Hepatocyte (in vitro differentiated cells): ENCODE data around the gene NTMT2. TPM values are rescaled to one million over a fixed set of nuclear protein-coding genes. Genes with fewer than 3 reads are reported as not detected.

Experiments used
- DNase-seq: peaks from one replicate; pipeline ENCODE4 v3.0.0-alpha.2; 2016; ENCODE audit warnings: low spot score
- H2AFZ ChIP-seq: fragments of 200-600 bp; sonication (generic); 2 replicates; pipeline ENCODE4 v1.6.0; 2016; ENCODE audit warnings: antibody characterized with exemption, mild to moderate bottlenecking
- H3K27ac ChIP-seq: fragments of 200-600 bp; sonication (generic); 2 replicates; pipeline ENCODE4 v1.5.1; 2016; ENCODE audit warnings: mild to moderate bottlenecking
- H3K27me3 ChIP-seq: fragments of 200-600 bp; sonication (generic); 2 replicates; pipeline ENCODE4 v1.6.1; 2016
- H3K36me3 ChIP-seq: fragments of 200-600 bp; sonication (generic); replicated peaks from 2 replicates; pipeline ENCODE4 v1.5.1; 2016; ENCODE audit warnings: low read depth; ENCODE audit not compliant: insufficient read depth
- H3K4me1 ChIP-seq: fragments of 200-600 bp; sonication (generic); 2 replicates; pipeline ENCODE4 v1.5.1; 2016; ENCODE audit warnings: mild to moderate bottlenecking, moderate library complexity; ENCODE audit not compliant: insufficient read depth
- H3K4me2 ChIP-seq: fragments of 200-600 bp; sonication (generic); 2 replicates; pipeline ENCODE4 v1.6.0; 2016
- H3K4me3 ChIP-seq: fragments of 200-600 bp; sonication (generic); 2 replicates; pipeline ENCODE4 v1.5.1; 2016; ENCODE audit warnings: mild to moderate bottlenecking
- H3K79me2 ChIP-seq: fragments of 200-600 bp; sonication (generic); 2 replicates; pipeline ENCODE4 v1.6.0; 2017; ENCODE audit warnings: mild to moderate bottlenecking
- H3K9me2 ChIP-seq: fragments of 200-600 bp; sonication (generic); replicated peaks from 2 replicates; pipeline ENCODE4 v1.6.0; 2017; ENCODE audit warnings: mild to moderate bottlenecking; ENCODE audit not compliant: insufficient read depth
- H3K9me3 ChIP-seq: fragments of 200-600 bp; sonication (generic); 2 replicates; pipeline ENCODE4 v1.5.1; 2016; ENCODE audit warnings: low read depth, mild to moderate bottlenecking
- H4K20me1 ChIP-seq: fragments of 200-600 bp; sonication (generic); 2 replicates; pipeline ENCODE4 v1.6.0; 2016; ENCODE audit warnings: mild to moderate bottlenecking; ENCODE audit not compliant: insufficient read depth, poor library complexity, severe bottlenecking
- EZH2 ChIP-seq: fragments of 200-600 bp; sonication (generic); IDR thresholded peaks from 2 replicates; pipeline ENCODE4 v1.6.1; 2016; ENCODE audit warnings: antibody characterized with exemption, mild to moderate bottlenecking, borderline replicate concordance
- EZH2phosphoT487 ChIP-seq: fragments of 200-600 bp; sonication (generic); IDR thresholded peaks from one replicate; pipeline ENCODE4 v1.6.1; 2018; ENCODE audit warnings: antibody characterized with exemption, mild to moderate bottlenecking, low read depth, moderate library complexity; ENCODE audit not compliant: unreplicated experiment, severe bottlenecking
- WGBS: methylation state at CpG from one replicate; pipeline ENCODE4 v1.1.6; 2016; ENCODE audit warnings: low lambda C conversion rate; ENCODE audit errors: missing lambda C conversion rate; 5-methylcytosine and 5-hydroxymethylcytosine counted together
- polyA plus RNA-seq: library from polyadenylated mRNA; unstranded; fragments of >200 nt; fragmentation: Nextera tagmentation; extraction: Ambion mirVana; gene quantifications from 2 replicates; pipeline ENCODE4 v1.2.1, GENCODE V29; 2016
- total RNA-seq: library from RNA; depleted of rRNA; stranded (reverse); fragments of >200 nt; gene quantifications from 2 replicates; pipeline ENCODE4 v1.2.3, GENCODE V29; 2014
- TF ChIP-seq, protein P1 (sequence below): fragments of 200-600 bp; sonication (generic); IDR thresholded peaks from 2 replicates; pipeline ENCODE4 v1.5.1; 2016; ENCODE audit warnings: antibody characterized with exemption, mild to moderate bottlenecking; ENCODE audit not compliant: poor library complexity

Gene NTMT2
- total and polyA plus RNA-seq, 2 experiments from 2014 or later: not detected

DNA sequence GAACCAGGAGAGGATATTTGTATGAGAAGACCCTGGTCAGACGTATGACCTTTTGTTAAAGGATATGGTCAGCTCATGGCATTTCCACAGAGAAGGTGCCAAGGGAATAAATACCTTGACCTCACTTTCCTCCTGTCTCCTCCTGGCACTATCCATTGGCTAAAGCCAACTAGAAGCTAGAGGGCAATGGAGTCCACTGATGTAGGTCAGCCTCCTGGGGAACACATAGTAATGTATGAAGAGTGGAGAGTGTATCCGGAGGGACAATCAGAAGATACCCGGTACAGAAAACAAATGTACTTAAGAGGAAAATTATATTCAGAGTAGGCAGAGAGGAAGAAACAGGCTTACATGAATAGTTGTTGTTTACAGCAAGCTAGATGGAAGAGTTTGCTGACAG lies 698 bp upstream of the NTMT2 start:
- H2AFZ ChIP-seq: no peak overlapping the region
- no peak overlapping the region for H3K4me2 ChIP-seq
- no peaks in the 10 kb centered on the region for H3K36me3 ChIP-seq
- H3K27ac ChIP-seq: no peak overlapping the region
- no peak overlapping the region for H3K4me3 ChIP-seq
- H3K9me3 ChIP-seq: no peaks in the 10 kb centered on the region
- H3K27me3 ChIP-seq: no peaks in the 10 kb centered on the region
- 86% methylated on average over 3 of the region's 3 CpGs for WGBS
- H3K4me1 ChIP-seq: no peaks in the 10 kb centered on the region
- no peaks in the 10 kb centered on the region for H4K20me1 ChIP-seq
- no peak for TF ChIP-seq EZH2
- TF ChIP-seq, protein P1, sequence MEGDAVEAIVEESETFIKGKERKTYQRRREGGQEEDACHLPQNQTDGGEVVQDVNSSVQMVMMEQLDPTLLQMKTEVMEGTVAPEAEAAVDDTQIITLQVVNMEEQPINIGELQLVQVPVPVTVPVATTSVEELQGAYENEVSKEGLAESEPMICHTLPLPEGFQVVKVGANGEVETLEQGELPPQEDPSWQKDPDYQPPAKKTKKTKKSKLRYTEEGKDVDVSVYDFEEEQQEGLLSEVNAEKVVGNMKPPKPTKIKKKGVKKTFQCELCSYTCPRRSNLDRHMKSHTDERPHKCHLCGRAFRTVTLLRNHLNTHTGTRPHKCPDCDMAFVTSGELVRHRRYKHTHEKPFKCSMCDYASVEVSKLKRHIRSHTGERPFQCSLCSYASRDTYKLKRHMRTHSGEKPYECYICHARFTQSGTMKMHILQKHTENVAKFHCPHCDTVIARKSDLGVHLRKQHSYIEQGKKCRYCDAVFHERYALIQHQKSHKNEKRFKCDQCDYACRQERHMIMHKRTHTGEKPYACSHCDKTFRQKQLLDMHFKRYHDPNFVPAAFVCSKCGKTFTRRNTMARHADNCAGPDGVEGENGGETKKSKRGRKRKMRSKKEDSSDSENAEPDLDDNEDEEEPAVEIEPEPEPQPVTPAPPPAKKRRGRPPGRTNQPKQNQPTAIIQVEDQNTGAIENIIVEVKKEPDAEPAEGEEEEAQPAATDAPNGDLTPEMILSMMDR: no peak
- TF ChIP-seq EZH2phosphoT487: no peak
- H3K9me2 ChIP-seq: no peaks in the 10 kb centered on the region
- no peaks in the 10 kb centered on the region for H3K79me2 ChIP-seq
- DNase-seq: no peak

DNA sequence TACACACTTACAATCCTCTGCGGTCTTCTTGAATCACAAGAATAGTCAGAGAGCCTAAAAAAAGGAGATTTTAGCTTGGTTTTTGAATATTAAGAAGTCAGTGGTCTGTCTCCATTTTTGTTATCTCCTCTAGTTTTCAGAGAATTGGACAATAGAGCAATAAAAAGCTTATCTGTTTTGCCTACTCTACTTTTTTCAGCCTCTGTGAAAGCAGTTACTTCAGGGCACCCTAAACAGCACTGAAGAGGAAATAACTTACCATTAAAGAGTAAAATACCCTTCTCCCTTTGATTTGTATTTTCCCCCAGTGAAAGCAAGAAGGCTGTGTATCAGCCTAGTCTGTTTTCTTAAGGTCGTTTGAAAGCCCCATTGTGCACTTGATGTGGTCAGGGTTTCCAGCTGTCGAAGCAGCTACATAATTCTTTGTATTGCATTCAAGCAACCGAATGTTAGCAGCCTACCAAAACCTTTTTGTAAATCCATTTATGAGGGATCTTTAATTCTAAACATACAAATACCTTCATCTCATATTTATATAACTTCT lies 1.0 kb downstream of the NTMT2 start:
- no peak overlapping the region for H2AFZ ChIP-seq
- TF ChIP-seq, protein P1: no peak
- TF ChIP-seq EZH2 (no peak), EZH2phosphoT487 (no peak)
- no peak for DNase-seq
- no peak overlapping the region for H3K4me2 ChIP-seq
- H3K9me3 ChIP-seq: no peaks in the 10 kb centered on the region
- H3K27me3 ChIP-seq: no peaks in the 10 kb centered on the region
- H3K36me3 ChIP-seq: no peaks in the 10 kb centered on the region
- no peak overlapping the region for H3K4me3 ChIP-seq
- H3K4me1 ChIP-seq: no peaks in the 10 kb centered on the region
- H3K79me2 ChIP-seq: no peaks in the 10 kb centered on the region
- H3K27ac ChIP-seq: peak overlapping the region; percentile 29
- no peaks in the 10 kb centered on the region for H3K9me2 ChIP-seq
- H4K20me1 ChIP-seq: no peaks in the 10 kb centered on the region
- WGBS: 42% methylated on average over 4 of the region's 4 CpGs

- Histone ChIP-seq H3K27ac (no peak overlapping the region), H4K20me1 (no peaks in the 10 kb centered on the region), H2AFZ (no peak overlapping the region), H3K4me3 (no peak overlapping the region), H3K27me3 (no peaks in the 10 kb centered on the region), H3K9me2 (no peaks in the 10 kb centered on the region), H3K4me2 (no peak overlapping the region), H3K4me1 (no peaks in the 10 kb centered on the region), H3K9me3 (no peaks in the 10 kb centered on the region), H3K36me3 (no peaks in the 10 kb centered on the region), H3K79me2 (no peaks in the 10 kb centered on the region)
- TF ChIP-seq EZH2phosphoT487: no peak
- TF ChIP-seq, protein P1: no peak
- TF ChIP-seq EZH2: no peak
- DNase-seq: no peak
- WGBS: 85% methylated on average over 3 of the region's 3 CpGs
These were observed 3.5 kb downstream of the NTMT2 start for GRCh38 chr1:170149241-170149640.
